ENCODE results near the gene PXDC1. TPM values are rescaled to one million over a fixed set of nuclear protein-coding genes. Genes with fewer than 3 reads are reported as not detected.
"Not testable (repeated sequence)": the region's sequence is repeated elsewhere in the genome, so short reads cannot be mapped to it uniquely, and the experiment has no call there.

Gene PXDC1
- polyA plus RNA-seq, 1 donor, result 20.8 TPM

GRCh38 chr6:3782876-3783832, 31.6 kb upstream of the PXDC1 start:
- no peak for DNase-seq (ENCODE audit: low read depth)

- DNase-seq (ENCODE audit: low read depth), result no peak
These were observed 30.0 kb upstream of the PXDC1 start for GRCh38 chr6:3781504-3781903.

- no peak for DNase-seq (ENCODE audit: low read depth)
These were observed 28.0 kb upstream of the PXDC1 start for GRCh38 chr6:3779574-3779849.

- no peak for DNase-seq (ENCODE audit: low read depth)
These were observed 27.4 kb upstream of the PXDC1 start for GRCh38 chr6:3778701-3779573.

- DNase-seq (ENCODE audit: low read depth), result no peak
These were observed 26.4 kb upstream of the PXDC1 start for GRCh38 chr6:3777730-3778461.

- DNase-seq (ENCODE audit: low read depth), result no peak
These were observed 25.5 kb upstream of the PXDC1 start for GRCh38 chr6:3776881-3777507.

DNA sequence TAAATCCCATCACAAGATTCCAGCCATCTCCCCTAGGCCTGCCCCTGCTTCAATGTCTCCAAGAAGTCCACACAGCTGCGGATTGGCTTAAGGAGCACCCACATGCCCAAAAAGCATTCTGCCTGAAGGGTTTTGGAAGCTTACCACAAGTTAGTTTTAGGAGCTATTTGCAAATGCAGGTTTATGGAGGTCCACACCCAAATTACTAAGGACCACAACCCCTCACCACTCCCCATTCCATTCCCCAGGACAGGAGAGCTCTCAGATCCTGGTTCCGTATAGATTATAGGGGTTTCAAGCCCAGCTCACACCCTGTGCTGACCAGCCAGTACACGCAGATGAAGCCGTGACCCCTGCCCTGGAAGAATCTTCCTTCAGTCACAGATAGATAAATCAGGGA, 24.3 kb upstream of the PXDC1 start:
- DNase-seq (ENCODE audit: low read depth), result no peak

GRCh38 chr6:3775386-3775785, 23.9 kb upstream of the PXDC1 start:
- DNase-seq (ENCODE audit: low read depth), result no peak

- no peak for DNase-seq (ENCODE audit: low read depth)
These were observed 22.3 kb upstream of the PXDC1 start for GRCh38 chr6:3773678-3774298.

GRCh38 chr6:3772127-3772999, 20.9 kb upstream of the PXDC1 start:
- DNase-seq (ENCODE audit: low read depth), result not testable (repeated sequence)

GRCh38 chr6:3771407-3772011, 20.0 kb upstream of the PXDC1 start:
- no peak for DNase-seq (ENCODE audit: low read depth)

GRCh38 chr6:3770023-3770720, 18.7 kb upstream of the PXDC1 start:
- no peak for DNase-seq (ENCODE audit: low read depth)

GRCh38 chr6:3769610-3770009, 18.1 kb upstream of the PXDC1 start:
- DNase-seq (ENCODE audit: low read depth), result no peak

- no peak for DNase-seq (ENCODE audit: low read depth)
These were observed 17.0 kb upstream of the PXDC1 start for GRCh38 chr6:3768502-3768901.

GRCh38 chr6:3767483-3767882, 16.0 kb upstream of the PXDC1 start:
- DNase-seq (ENCODE audit: low read depth), result not testable (repeated sequence)

GRCh38 chr6:3766214-3766613, 14.7 kb upstream of the PXDC1 start:
- no peak for DNase-seq (ENCODE audit: low read depth)

DNA sequence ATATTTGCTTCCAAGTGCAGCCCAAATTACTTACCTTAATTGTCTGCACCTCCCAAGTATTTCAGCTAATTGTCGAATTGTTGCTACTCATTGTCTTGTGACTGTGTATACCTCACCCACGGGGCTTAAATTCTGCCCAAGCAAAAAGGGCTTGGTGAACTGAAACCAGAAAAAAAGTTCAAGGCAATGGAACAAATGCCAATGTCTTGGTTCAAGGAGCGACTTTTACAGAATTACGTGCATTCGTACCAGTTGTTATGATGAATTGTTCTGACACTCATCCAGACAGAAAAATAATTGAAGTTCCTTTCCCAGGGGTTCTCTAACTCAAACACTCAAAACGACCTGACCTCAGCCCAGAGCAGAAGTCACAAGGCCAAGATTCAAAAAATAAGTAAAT, 13.9 kb upstream of the PXDC1 start:
- no peak for DNase-seq (ENCODE audit: low read depth)

- DNase-seq (ENCODE audit: low read depth), result no peak
These were observed 13.2 kb upstream of the PXDC1 start for GRCh38 chr6:3764516-3765335.

Measured in forelimb muscle (tissue), 1 donor.